Mucosa of rectum (tissue), 2 donors: Measurements from ENCODE around the gene GPN3.
"Not testable (repeated sequence)": the region's sequence is repeated elsewhere in the genome, so short reads cannot be mapped to it uniquely, and the experiment has no call there.

Experiments used
- H3K27ac ChIP-seq, 2 donors: one replicate each; pipeline ENCODE4 v1.7.0; 2013; ENCODE audit warnings: inconsistent platforms in 2 of 2, low read depth in 2 of 2, low read length in 2 of 2
- H3K27me3 ChIP-seq, 2 donors: one replicate each; pipeline ENCODE4 v1.7.0; 2013; ENCODE audit warnings: low read length in 2 of 2; ENCODE audit not compliant: control insufficient read depth in 2 of 2, insufficient read depth in 2 of 2
- H3K36me3 ChIP-seq, 2 donors: one replicate each; pipeline ENCODE4 v1.7.0; 2013; ENCODE audit warnings: low read length in 2 of 2; ENCODE audit not compliant: control insufficient read depth in 2 of 2, insufficient read depth in 2 of 2
- H3K4me1 ChIP-seq, 2 donors: one replicate each; pipeline ENCODE4 v1.7.0; 2013; ENCODE audit warnings: low read length in 2 of 2, mild to moderate bottlenecking in 1 of 2; ENCODE audit not compliant: control insufficient read depth in 2 of 2, insufficient read depth in 2 of 2
- H3K4me3 ChIP-seq, 2 donors: one replicate each; pipeline ENCODE4 v1.7.0; 2013; ENCODE audit warnings: low read length in 2 of 2
- H3K9ac ChIP-seq, 2 donors: one replicate each; pipeline ENCODE4 v1.7.0; 2013; ENCODE audit warnings: low read length in 2 of 2, low read depth in 1 of 2, mild to moderate bottlenecking in 1 of 2
- H3K9me3 ChIP-seq, 2 donors: one replicate each; pipeline ENCODE4 v1.7.0; 2013; ENCODE audit warnings: low read length in 2 of 2; ENCODE audit not compliant: control insufficient read depth in 2 of 2
- donor health status: healthy.
- donor health status: Normal muscosa, but diverticular disease.

Gene GPN3

GRCh38 chr12:110417113-110417512 is 50.9 kb downstream of the GPN3 start:
- H3K36me3 ChIP-seq, H3K9ac ChIP-seq, H3K27ac ChIP-seq, H3K27me3 ChIP-seq, H3K4me3 ChIP-seq, H3K9me3 ChIP-seq, H3K4me1 ChIP-seq: not testable (repeated sequence)

- not testable (repeated sequence) for H3K9me3 ChIP-seq, H3K4me3 ChIP-seq, H3K36me3 ChIP-seq, H3K27me3 ChIP-seq, H3K9ac ChIP-seq, H3K27ac ChIP-seq, H3K4me1 ChIP-seq
Measured at GRCh38 chr12:110410086-110410485, 58.0 kb downstream of the GPN3 start.

GRCh38 chr12:110405126-110405662 is 62.9 kb downstream of the GPN3 start:
- H3K27ac ChIP-seq, H3K9me3 ChIP-seq, H3K36me3 ChIP-seq, H3K27me3 ChIP-seq, H3K4me1 ChIP-seq, H3K4me3 ChIP-seq, H3K9ac ChIP-seq: not testable (repeated sequence)

- Histone ChIP-seq H3K27ac (peak overlapping the region; percentile 92 to 97), H3K36me3 (peaks cover 7 to 10% of the 10 kb centered on the region in 2 donors), H3K4me3 (peak overlapping the region; percentile 93 to 96), H3K4me1 (peaks cover 0 to 8% of the 10 kb centered on the region in 2 donors), H3K9me3 (no peaks in the 10 kb centered on the region), H3K27me3 (no peaks in the 10 kb centered on the region), H3K9ac (peak overlapping the region; percentile 87 to 94)
Measured at GRCh38 chr12:110403976-110404682, 63.9 kb downstream of the GPN3 start.

- H3K27me3 ChIP-seq = no peaks in the 10 kb centered on the region
- no peaks in the 10 kb centered on the region for H3K9me3 ChIP-seq
- H3K36me3 ChIP-seq = peaks cover 7 to 10% of the 10 kb centered on the region in 2 donors
- H3K9ac ChIP-seq = peak within 1 kb of the TSS; percentile 87 to 94
- H3K27ac ChIP-seq = peak within 1 kb of the TSS; percentile 92 to 97
- peaks cover 0 to 8% of the 10 kb centered on the region in 2 donors for H3K4me1 ChIP-seq
- peak within 1 kb of the TSS; percentile 93 to 96 for H3K4me3 ChIP-seq
Measured at GRCh38 chr12:110403146-110403975, 64.7 kb downstream of the GPN3 start, which contains the start of gene ANAPC7. Gene ANAPC7 (minus strand): TSS chr12:110403708. CDS start chr12:110403627, 81 bp downstream.
